Neutrophil (primary cell): ENCODE results near the gene SIGLEC12.

Experiments used
- H3K27ac ChIP-seq: fragments of 200-600 bp; sonication (generic); 2 replicates; pipeline ENCODE4 v1.5.1; 2016; ENCODE audit warnings: mild to moderate bottlenecking, moderate library complexity
- H3K27me3 ChIP-seq: fragments of 200-600 bp; sonication (generic); 2 replicates; pipeline ENCODE4 v1.6.0; 2016; ENCODE audit warnings: mild to moderate bottlenecking
- H3K36me3 ChIP-seq: fragments of 200-600 bp; sonication (generic); 2 replicates; pipeline ENCODE4 v1.5.1; 2017
- H3K4me1 ChIP-seq, 2 experiments: fragments of 200-600 bp in 1 of 2; sonication (generic) in 1 of 2; 1 replicate in 1 of 2; 2 replicates in 1 of 2; pipeline versions ENCODE4 v1.5.1 to v1.6.1; 2013 to 2016; ENCODE audit warnings: low read depth in 1 of 2, low read length in 1 of 2, mild to moderate bottlenecking in 1 of 2, moderate library complexity in 1 of 2; ENCODE audit not compliant: control insufficient read depth in 1 of 2, insufficient read depth in 1 of 2
- H3K4me3 ChIP-seq, 2 experiments: fragments of 200-600 bp in 1 of 2; sonication (generic) in 1 of 2; 1 replicate in 1 of 2; 2 replicates in 1 of 2; pipeline ENCODE4 v1.5.1; 2013 to 2016; ENCODE audit warnings: low read depth in 1 of 2, low read length in 1 of 2, mild to moderate bottlenecking in 1 of 2, moderate library complexity in 1 of 2
- H3K9me3 ChIP-seq: fragments of 200-600 bp; sonication (generic); 2 replicates; pipeline ENCODE4 v1.5.1; 2016
- CTCF ChIP-seq: fragments of 200-600 bp; sonication (generic); IDR thresholded peaks from 2 replicates; pipeline ENCODE4 v1.5.1; 2016; ENCODE audit warnings: antibody characterized with exemption

The SIGLEC12 gene

GRCh38 chr19:51529301-51529700 is 27.7 kb upstream of the SIGLEC12 start:
- no peaks in the 10 kb centered on the region for H3K36me3 ChIP-seq
- no peaks in the 10 kb centered on the region for H3K9me3 ChIP-seq
- no peak overlapping the region for H3K27ac ChIP-seq
- peaks cover 6% of the 10 kb centered on the region for H3K27me3 ChIP-seq
- peaks cover 6% of the 10 kb centered on the region in 2 experiments for H3K4me1 ChIP-seq
- TF ChIP-seq CTCF: no peak
- H3K4me3 ChIP-seq: no peak overlapping the region

- TF ChIP-seq CTCF: no peak
- H3K4me1 ChIP-seq: no peaks in the 10 kb centered on the region
- no peak overlapping the region for H3K27ac ChIP-seq
- H3K9me3 ChIP-seq: no peaks in the 10 kb centered on the region
- H3K27me3 ChIP-seq: peaks cover 6% of the 10 kb centered on the region
- no peaks in the 10 kb centered on the region for H3K36me3 ChIP-seq
- H3K4me3 ChIP-seq: no peak overlapping the region
Observed at GRCh38 chr19:51525651-51526050, 24.1 kb upstream of the SIGLEC12 start.

GRCh38 chr19:51524666-51525264 is 23.2 kb upstream of the SIGLEC12 start:
- H3K4me1 ChIP-seq: no peaks in the 10 kb centered on the region
- no peaks in the 10 kb centered on the region for H3K9me3 ChIP-seq
- H3K36me3 ChIP-seq: no peaks in the 10 kb centered on the region
- H3K27me3 ChIP-seq: peaks cover 6% of the 10 kb centered on the region
- H3K27ac ChIP-seq: no peak overlapping the region
- no peak overlapping the region for H3K4me3 ChIP-seq
- no peak for TF ChIP-seq CTCF

- Histone ChIP-seq H3K9me3 (no peaks in the 10 kb centered on the region), H3K36me3 (no peaks in the 10 kb centered on the region), H3K27ac (no peak overlapping the region), H3K4me3 (no peak overlapping the region), H3K27me3 (no peaks in the 10 kb centered on the region), H3K4me1 (no peaks in the 10 kb centered on the region)
- TF ChIP-seq CTCF: no peak
Observed at GRCh38 chr19:51521781-51522180, 20.2 kb upstream of the SIGLEC12 start.

- no peak overlapping the region for H3K4me3 ChIP-seq
- no peaks in the 10 kb centered on the region for H3K27me3 ChIP-seq
- no peaks in the 10 kb centered on the region for H3K36me3 ChIP-seq
- no peaks in the 10 kb centered on the region for H3K9me3 ChIP-seq
- H3K4me1 ChIP-seq: no peaks in the 10 kb centered on the region
- no peak for TF ChIP-seq CTCF
- no peak overlapping the region for H3K27ac ChIP-seq
Observed at GRCh38 chr19:51521357-51521756, 19.8 kb upstream of the SIGLEC12 start.

- H3K4me1 ChIP-seq: no peaks in the 10 kb centered on the region
- TF ChIP-seq CTCF: no peak
- H3K27ac ChIP-seq: no peak overlapping the region
- H3K4me3 ChIP-seq: no peak overlapping the region
- H3K9me3 ChIP-seq: no peaks in the 10 kb centered on the region
- H3K36me3 ChIP-seq: no peaks in the 10 kb centered on the region
- H3K27me3 ChIP-seq: no peaks in the 10 kb centered on the region
Observed at GRCh38 chr19:51520728-51521127, 19.1 kb upstream of the SIGLEC12 start.
